Chondrocyte (in vitro differentiated cells): ENCODE data around the gene LRIG3. TPM values are rescaled to one million over a fixed set of nuclear protein-coding genes. Genes with fewer than 3 reads are reported as not detected.
A peak's percentile ranks its signal among the peaks of the same experiment; 100 is the strongest.

Experiments used
- DNase-seq: peaks from one replicate; pipeline ENCODE4 v3.0.0; 2021; ENCODE audit warnings: mixed read lengths, low spot score
- H3K27ac Mint-ChIP-seq: one replicate; pipeline ENCODE4 v1.8.0; 2021; ENCODE audit warnings: mild to moderate bottlenecking, moderate library complexity, mixed read lengths; ENCODE audit not compliant: unreplicated experiment
- H3K27me3 Mint-ChIP-seq: 2 replicates; pipeline ENCODE4 v1.8.0; 2021; ENCODE audit warnings: low read depth, mixed read lengths
- H3K36me3 Mint-ChIP-seq: 2 replicates; pipeline ENCODE4 v1.8.0; 2021; ENCODE audit warnings: low read depth, mixed read lengths
- H3K4me1 Mint-ChIP-seq: 2 replicates; pipeline ENCODE4 v1.8.0; 2021; ENCODE audit warnings: low read depth, mild to moderate bottlenecking, mixed read lengths
- H3K4me3 Mint-ChIP-seq: one replicate; pipeline ENCODE4 v1.8.0; 2021; ENCODE audit warnings: mild to moderate bottlenecking, moderate library complexity, mixed read lengths; ENCODE audit not compliant: unreplicated experiment
- H3K9me3 Mint-ChIP-seq: 2 replicates; pipeline ENCODE4 v1.8.0; 2021; ENCODE audit warnings: low read depth, mixed read lengths
- CTCF ChIP-seq: fragments of 200-600 bp; sonication (generic); IDR thresholded peaks from 2 replicates; pipeline ENCODE4 v1.5.0; 2021; ENCODE audit warnings: antibody characterized with exemption, mild to moderate bottlenecking, moderate library complexity
- total RNA-seq: library from RNA; stranded (reverse); gene quantifications from 3 replicates; pipeline ENCODE4 v1.2.1, GENCODE V29; 2021

The LRIG3 gene
- total RNA-seq, 1 donor from 2014 or later: 85.8 TPM

GRCh38 chr12:58942345-58942744 is 22.0 kb upstream of the LRIG3 start:
- DNase-seq: no peak
- H3K36me3 Mint-ChIP-seq: no peaks in the 10 kb centered on the region
- peaks cover 7% of the 10 kb centered on the region for H3K9me3 Mint-ChIP-seq
- no peak overlapping the region for H3K4me3 Mint-ChIP-seq
- H3K27me3 Mint-ChIP-seq: no peaks in the 10 kb centered on the region
- TF ChIP-seq CTCF: no peak
- H3K27ac Mint-ChIP-seq: no peak overlapping the region
- peaks cover 28% of the 10 kb centered on the region for H3K4me1 Mint-ChIP-seq

GRCh38 chr12:58939399-58940100 is 19.2 kb upstream of the LRIG3 start:
- peaks cover 31% of the 10 kb centered on the region for H3K4me1 Mint-ChIP-seq
- H3K36me3 Mint-ChIP-seq: no peaks in the 10 kb centered on the region
- H3K9me3 Mint-ChIP-seq: no peaks in the 10 kb centered on the region
- no peaks in the 10 kb centered on the region for H3K27me3 Mint-ChIP-seq
- H3K4me3 Mint-ChIP-seq: no peak overlapping the region
- no peak for DNase-seq
- no peak for TF ChIP-seq CTCF
- H3K27ac Mint-ChIP-seq: peak overlapping the region; percentile 33

- Mint-ChIP-seq H3K4me3 (no peak overlapping the region), H3K27me3 (no peaks in the 10 kb centered on the region), H3K36me3 (no peaks in the 10 kb centered on the region), H3K9me3 (no peaks in the 10 kb centered on the region), H3K27ac (peak overlapping the region; percentile 6), H3K4me1 (peaks cover 38% of the 10 kb centered on the region)
- no peak for TF ChIP-seq CTCF
- DNase-seq: no peak
These were observed 18.1 kb upstream of the LRIG3 start for GRCh38 chr12:58938440-58938839.

- DNase-seq: no peak
- Mint-ChIP-seq H3K36me3 (no peaks in the 10 kb centered on the region), H3K9me3 (no peaks in the 10 kb centered on the region), H3K4me1 (peaks cover 49% of the 10 kb centered on the region), H3K27me3 (no peaks in the 10 kb centered on the region), H3K27ac (no peak overlapping the region), H3K4me3 (no peak overlapping the region)
- no peak for TF ChIP-seq CTCF
These were observed 14.2 kb upstream of the LRIG3 start for GRCh38 chr12:58934528-58934927.

- no peaks in the 10 kb centered on the region for H3K36me3 Mint-ChIP-seq
- H3K4me1 Mint-ChIP-seq: peaks cover 37% of the 10 kb centered on the region
- peak overlapping the region; percentile 45 for H3K27ac Mint-ChIP-seq
- DNase-seq: no peak
- H3K27me3 Mint-ChIP-seq: no peaks in the 10 kb centered on the region
- no peaks in the 10 kb centered on the region for H3K9me3 Mint-ChIP-seq
- H3K4me3 Mint-ChIP-seq: no peak overlapping the region
- TF ChIP-seq CTCF: no peak
These were observed 12.7 kb upstream of the LRIG3 start for GRCh38 chr12:58932806-58933681.
